Measurements from ENCODE around the gene PPT2. TPM values are rescaled to one million over a fixed set of nuclear protein-coding genes. Genes with fewer than 3 reads are reported as not detected.

The PPT2 gene
- total RNA-seq, 4 donors from 2014 or later, result 42.8 to 183 (median 72.2) TPM

DNA sequence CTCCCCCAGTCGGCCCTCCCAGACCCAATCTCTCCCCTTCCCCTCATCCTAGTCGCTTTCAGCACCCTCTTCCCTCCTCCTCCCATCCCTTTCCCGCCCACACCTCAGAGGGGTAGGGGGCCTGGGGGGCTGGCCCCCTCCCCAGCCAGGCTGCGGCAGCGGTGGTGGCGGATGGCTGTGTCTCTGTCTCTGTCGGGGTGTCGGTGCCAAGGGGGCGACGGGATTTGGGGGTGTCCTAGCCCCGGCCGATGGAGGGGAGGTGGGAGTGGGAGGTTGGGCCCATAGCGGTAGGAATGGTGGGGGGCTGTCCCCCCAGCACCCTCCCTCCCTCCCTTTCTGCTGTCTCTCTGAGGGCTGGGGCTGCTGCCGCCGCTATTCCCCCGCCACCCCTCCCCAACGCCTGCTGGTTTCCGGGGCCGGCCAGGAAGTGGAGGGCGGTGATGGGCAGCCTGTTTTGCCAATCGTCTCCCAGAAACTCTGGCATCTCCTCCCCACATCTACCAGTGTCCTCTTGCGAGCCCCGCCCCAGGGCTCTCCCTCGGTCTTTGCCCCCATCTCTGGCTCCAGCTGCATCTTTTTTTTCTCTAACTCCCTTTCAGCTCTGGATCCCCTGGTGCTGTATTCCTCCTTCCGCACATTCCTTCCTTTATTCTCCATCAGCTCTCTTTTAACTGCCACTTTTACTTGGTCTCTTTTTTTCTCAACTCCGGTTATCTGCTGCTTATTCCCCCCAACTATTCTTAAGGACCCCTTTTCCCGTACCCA lies 22.0 kb downstream of the PPT2 start, which contains the start of gene AGPAT1:
Gene AGPAT1, minus strand, starts transcription at position 374 of the 765 bp plus-strand sequence. CDS start 4,588 bp downstream, outside the sequence.
- Histone ChIP-seq H3K9me3 (no peaks in the 10 kb centered on the region), H3K27ac (peak within 1 kb of the TSS; percentile 96), H3K27me3 (no peaks in the 10 kb centered on the region), H3K4me1 (peaks cover 62% of the 10 kb centered on the region), H3K4me3 (peak within 1 kb of the TSS; percentile 93), H3K36me3 (peaks cover 12% of the 10 kb centered on the region)
- 0% methylated on average over 24 of the region's 27 CpGs for WGBS
- peak; percentile 97 for DNase-seq (ENCODE audit: low spot score in 2 of 2)
- peak in 1 of 2 donors; percentile 62 for TF ChIP-seq POLR2A (IDR thresholded peaks at IDR 0.05)
- TF ChIP-seq, protein P1, sequence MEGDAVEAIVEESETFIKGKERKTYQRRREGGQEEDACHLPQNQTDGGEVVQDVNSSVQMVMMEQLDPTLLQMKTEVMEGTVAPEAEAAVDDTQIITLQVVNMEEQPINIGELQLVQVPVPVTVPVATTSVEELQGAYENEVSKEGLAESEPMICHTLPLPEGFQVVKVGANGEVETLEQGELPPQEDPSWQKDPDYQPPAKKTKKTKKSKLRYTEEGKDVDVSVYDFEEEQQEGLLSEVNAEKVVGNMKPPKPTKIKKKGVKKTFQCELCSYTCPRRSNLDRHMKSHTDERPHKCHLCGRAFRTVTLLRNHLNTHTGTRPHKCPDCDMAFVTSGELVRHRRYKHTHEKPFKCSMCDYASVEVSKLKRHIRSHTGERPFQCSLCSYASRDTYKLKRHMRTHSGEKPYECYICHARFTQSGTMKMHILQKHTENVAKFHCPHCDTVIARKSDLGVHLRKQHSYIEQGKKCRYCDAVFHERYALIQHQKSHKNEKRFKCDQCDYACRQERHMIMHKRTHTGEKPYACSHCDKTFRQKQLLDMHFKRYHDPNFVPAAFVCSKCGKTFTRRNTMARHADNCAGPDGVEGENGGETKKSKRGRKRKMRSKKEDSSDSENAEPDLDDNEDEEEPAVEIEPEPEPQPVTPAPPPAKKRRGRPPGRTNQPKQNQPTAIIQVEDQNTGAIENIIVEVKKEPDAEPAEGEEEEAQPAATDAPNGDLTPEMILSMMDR (IDR thresholded peaks at IDR 0.05), result no peak

DNA sequence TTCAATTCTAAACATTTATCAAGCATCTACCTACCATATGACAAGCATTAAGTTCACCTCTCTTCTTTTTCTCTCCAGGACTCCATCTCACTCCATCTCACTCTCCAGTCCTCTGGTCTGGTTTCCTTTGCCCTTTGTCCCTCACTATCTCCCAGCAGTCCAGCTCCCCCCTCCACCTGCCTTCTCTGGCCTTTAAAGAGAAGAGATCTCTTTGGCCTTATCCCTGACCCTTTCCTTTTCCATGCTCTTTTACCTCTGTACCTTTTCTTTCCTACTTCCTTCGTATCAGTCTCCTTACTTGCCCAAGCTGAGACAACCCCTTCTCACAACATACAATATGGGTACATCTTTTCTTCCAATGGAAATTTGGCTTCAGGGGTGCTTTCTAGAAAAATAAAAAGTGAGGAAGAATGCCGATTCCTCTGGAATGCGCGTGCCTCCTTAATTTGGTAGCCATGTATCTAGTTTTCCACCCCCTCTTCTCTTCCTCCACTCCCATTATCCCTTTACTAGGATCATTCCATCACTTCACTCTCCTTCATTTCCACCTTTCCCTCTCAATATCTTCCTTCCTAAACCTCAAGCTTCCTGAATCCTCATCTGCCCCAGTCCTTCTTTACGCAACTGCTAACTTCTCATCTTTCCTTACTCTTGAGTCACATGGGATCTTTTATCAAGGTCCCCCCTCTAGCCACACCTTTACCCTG lies 22.7 kb downstream of the PPT2 start:
- peak overlapping the region; percentile 96 for H3K27ac ChIP-seq
- peak overlapping the region; percentile 93 for H3K4me3 ChIP-seq
- no peaks in the 10 kb centered on the region for H3K9me3 ChIP-seq
- H3K36me3 ChIP-seq, result peaks cover 17% of the 10 kb centered on the region
- 16% methylated on average over 5 of the region's 5 CpGs for WGBS
- DNase-seq (ENCODE audit: low spot score in 2 of 2), result no peak
- TF ChIP-seq, protein P1 (IDR thresholded peaks at IDR 0.05), result no peak
- TF ChIP-seq POLR2AphosphoS5 (IDR thresholded peaks at IDR 0.05), result no peak
- no peak for TF ChIP-seq POLR2A (IDR thresholded peaks at IDR 0.05)
- no peak for TF ChIP-seq EP300 (IDR thresholded peaks at IDR 0.05)
- H3K27me3 ChIP-seq, result no peaks in the 10 kb centered on the region
- H3K4me1 ChIP-seq, result peaks cover 67% of the 10 kb centered on the region

DNA sequence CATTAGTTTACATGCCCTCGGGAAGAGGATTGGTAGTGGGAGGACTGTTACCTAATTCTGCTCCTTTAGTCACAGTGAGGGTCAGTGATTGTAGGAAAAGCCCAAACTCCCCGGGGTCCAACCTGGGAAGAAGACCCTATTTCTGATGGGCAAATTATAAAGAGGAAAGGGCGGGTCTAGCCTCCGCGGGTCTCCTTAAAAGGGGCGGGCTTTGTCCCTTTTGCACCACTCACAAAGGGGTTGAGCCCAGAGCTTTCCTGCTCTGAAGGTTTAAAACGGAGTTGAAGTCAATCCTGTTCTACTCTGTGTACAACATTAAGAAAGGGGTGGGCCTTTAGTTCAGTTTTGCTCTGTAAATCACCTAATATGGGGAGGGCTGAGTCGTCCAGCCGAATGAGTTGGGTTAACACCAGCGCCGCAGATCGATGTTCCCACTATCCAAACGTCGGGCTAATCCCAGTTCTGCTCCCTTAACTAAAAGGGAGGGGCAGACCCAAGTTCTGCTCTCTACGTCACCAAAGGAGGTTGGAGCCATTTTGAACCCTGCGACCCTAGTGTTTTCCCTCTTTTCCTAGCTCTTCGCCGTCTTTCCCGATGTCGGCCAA lies 23.3 kb downstream of the PPT2 start:
- WGBS, result under 1% methylated on average over 20 of the region's 20 CpGs
- H3K36me3 ChIP-seq, result peaks cover 18% of the 10 kb centered on the region
- peak in 1 of 2 donors; percentile 34 for TF ChIP-seq POLR2A (IDR thresholded peaks at IDR 0.05)
- TF ChIP-seq POLR2AphosphoS5 (IDR thresholded peaks at IDR 0.05), result no peak
- DNase-seq (ENCODE audit: low spot score in 2 of 2), result no peak
- peak overlapping the region; percentile 93 for H3K4me3 ChIP-seq
- H3K27ac ChIP-seq, result peak overlapping the region; percentile 96
- peaks cover 72% of the 10 kb centered on the region for H3K4me1 ChIP-seq
- H3K9me3 ChIP-seq, result no peaks in the 10 kb centered on the region
- H3K27me3 ChIP-seq, result no peaks in the 10 kb centered on the region

DNA sequence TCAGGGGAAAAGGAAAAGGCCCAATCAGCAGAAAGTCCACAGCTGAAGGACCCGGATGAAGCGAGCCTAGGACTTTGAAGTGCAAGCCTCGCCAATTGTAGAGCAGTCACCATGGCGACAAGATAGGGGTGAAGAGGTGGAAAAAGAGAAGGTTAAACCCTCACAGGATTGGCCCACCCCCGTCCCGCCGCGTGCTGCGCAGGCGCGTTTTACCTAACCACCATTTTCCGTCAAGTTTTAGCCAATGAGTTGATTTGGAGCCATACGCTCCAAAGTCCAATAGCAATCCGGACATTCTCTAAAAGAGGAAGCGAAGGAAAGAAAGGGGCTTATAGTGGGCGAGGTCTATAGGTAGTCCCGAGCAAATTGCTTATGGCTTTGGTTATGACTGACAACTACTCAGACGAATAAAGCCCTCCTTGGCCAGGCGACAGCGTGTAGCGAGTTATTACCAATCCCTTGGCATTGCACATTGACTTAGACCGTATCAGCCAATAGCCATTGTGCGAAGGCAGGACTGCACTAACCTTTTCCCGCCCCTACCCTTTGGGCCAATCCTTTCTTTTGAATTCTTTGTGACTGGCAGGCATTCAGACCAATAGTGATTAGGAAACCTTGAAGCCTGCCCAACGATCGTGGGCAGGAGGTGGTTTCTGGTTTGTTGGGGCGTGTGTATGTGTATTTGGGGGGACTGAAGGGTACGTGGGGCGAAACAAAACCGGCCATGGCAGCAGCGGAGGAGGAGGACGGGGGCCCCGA lies 24.0 kb downstream of the PPT2 start, which contains the start of gene RNF5:
Gene RNF5, plus strand, starts transcription at position 618 of the 759 bp plus-strand sequence. Its CDS starts 107 bp downstream, at position 725.
- Histone ChIP-seq H3K4me1 (peaks cover 67% of the 10 kb centered on the region), H3K36me3 (peaks cover 19% of the 10 kb centered on the region), H3K4me3 (peak within 1 kb of the TSS; percentile 93), H3K9me3 (no peaks in the 10 kb centered on the region), H3K27ac (peak within 1 kb of the TSS; percentile 96), H3K27me3 (no peaks in the 10 kb centered on the region)
- TF ChIP-seq POLR2AphosphoS5 (IDR thresholded peaks at IDR 0.05) (peak in 2 of 3 donors; percentile 40 to 96), EP300 (IDR thresholded peaks at IDR 0.05) (no peak)
- TF ChIP-seq, protein P1 (IDR thresholded peaks at IDR 0.05), result no peak
- DNase-seq (ENCODE audit: low spot score in 2 of 2), result peak; percentile 99
- WGBS, result under 1% methylated on average over 33 of the region's 33 CpGs

Measured in suprapubic skin (tissue), 4 donors.